Suprapubic skin (tissue), 3 donors: ENCODE results near the gene RXRB.

Source experiments
- EP300 ChIP-seq: sonication (generic); formaldehyde crosslinking; IDR thresholded peaks from one replicate; pipeline ENCODE4 v1.6.1; 2017; ENCODE audit warnings: antibody characterized with exemption
- POLR2A ChIP-seq, 2 donors: fragments of 450-650 bp; IDR thresholded peaks; one replicate each; pipeline ENCODE4 v1.6.1; 2017; ENCODE audit warnings: antibody characterized with exemption in 2 of 2, mild to moderate bottlenecking in 2 of 2, moderate library complexity in 2 of 2
- TF ChIP-seq, protein P1 (sequence below), 2 donors: fragments of 200-600 bp in 1 of 2; fragments of 450-650 bp in 1 of 2; sonication (generic) in 1 of 2; IDR thresholded peaks; one replicate each; pipeline ENCODE4 v1.5.1; 2016 to 2019; ENCODE audit warnings: antibody characterized with exemption in 2 of 2, mild to moderate bottlenecking in 1 of 2, moderate library complexity in 1 of 2

DNA sequence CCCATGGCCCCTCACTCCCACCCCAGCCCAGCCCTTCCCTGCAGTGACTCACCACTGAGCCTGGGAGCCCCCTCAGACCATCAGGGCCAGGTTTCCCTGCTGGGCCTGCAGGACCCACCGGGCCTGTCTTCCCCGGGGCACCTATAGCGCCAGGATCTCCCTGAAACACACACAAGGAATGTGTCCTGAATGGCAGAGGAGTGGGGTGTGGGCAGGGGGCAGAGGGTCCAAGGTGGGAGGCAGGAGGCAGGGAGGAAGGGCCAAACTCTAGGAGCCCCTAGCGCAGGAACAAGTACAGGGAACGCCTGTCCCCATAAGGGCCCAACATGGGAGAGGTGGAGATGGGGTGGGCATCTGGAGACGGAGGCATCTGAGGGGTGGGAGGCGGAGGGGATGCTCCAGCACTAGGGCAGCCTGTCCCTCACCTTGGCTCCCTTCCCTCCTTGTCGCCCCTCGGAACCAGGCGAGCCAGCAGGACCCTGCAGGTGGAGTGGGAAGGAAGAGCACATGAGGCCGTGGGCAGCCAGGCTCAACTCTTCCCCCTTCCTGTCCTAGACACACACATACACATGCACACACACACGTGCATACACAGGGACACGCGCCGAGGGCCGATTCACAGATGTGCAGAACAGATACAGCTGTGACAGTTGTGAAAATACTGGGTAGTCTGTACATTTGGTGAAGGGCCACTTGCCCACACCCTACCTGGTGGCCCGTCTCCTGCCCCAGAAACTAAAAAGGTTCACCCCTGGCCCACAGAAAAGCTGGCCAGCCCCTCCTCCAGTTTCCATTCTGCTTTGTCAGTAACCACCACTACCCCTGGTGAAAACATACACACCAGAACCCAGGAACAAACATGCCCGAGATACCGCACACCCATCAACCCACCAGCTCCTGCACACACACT is 32.8 kb downstream of the RXRB start:
- TF ChIP-seq EP300 = no peak
- TF ChIP-seq POLR2A (IDR thresholded peaks at IDR 0.05) = no peak
- TF ChIP-seq, protein P1, sequence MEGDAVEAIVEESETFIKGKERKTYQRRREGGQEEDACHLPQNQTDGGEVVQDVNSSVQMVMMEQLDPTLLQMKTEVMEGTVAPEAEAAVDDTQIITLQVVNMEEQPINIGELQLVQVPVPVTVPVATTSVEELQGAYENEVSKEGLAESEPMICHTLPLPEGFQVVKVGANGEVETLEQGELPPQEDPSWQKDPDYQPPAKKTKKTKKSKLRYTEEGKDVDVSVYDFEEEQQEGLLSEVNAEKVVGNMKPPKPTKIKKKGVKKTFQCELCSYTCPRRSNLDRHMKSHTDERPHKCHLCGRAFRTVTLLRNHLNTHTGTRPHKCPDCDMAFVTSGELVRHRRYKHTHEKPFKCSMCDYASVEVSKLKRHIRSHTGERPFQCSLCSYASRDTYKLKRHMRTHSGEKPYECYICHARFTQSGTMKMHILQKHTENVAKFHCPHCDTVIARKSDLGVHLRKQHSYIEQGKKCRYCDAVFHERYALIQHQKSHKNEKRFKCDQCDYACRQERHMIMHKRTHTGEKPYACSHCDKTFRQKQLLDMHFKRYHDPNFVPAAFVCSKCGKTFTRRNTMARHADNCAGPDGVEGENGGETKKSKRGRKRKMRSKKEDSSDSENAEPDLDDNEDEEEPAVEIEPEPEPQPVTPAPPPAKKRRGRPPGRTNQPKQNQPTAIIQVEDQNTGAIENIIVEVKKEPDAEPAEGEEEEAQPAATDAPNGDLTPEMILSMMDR (IDR thresholded peaks at IDR 0.05) = no peak
